HepG2 (cell line): ENCODE results near the gene SPG7. TPM values are rescaled to one million over a fixed set of nuclear protein-coding genes. Genes with fewer than 3 reads are reported as not detected.

Source experiments
- ATAC-seq: fragments of 200-7000 bp; cut with Tn5 transposase; 3 replicates; pipeline ENCODE4 v1.9.1; 2020; ENCODE audit warnings: mild to moderate bottlenecking, moderate library complexity
- BruUV-seq: library from RNA; stranded (reverse); fragments of 400-500 nt; replicated peaks from 2 replicates; lab custom pipeline; 2021; lab: Mats Ljungman, UMichigan
- CTCF ChIA-PET: fragments of 300-600 bp; formaldehyde crosslinking; extraction: SDS; loops from one replicate; lab custom pipeline; 2021; ENCODE audit warnings: low total read pairs, inconsistent platforms, low intra/inter-chr PET ratio; lab: Yijun Ruan, JAX
- POLR2A ChIA-PET: fragments of 350-600 bp; sonication (Branson Sonifier 250); formaldehyde crosslinking; loops from one replicate; lab custom pipeline; 2020; ENCODE audit warnings: antibody characterized with exemption, inconsistent platforms; lab: Yijun Ruan, JAX
- DNase-seq: peaks from one replicate; pipeline ENCODE4 v3.0.0-alpha.2; 2015; ENCODE audit warnings: low spot score
- FAIRE-seq: peaks from 3 replicates; lab custom pipeline; 2011; peaks lifted over from hg19 to GRCh38; lab: Jason Lieb, UNC
- H2AFZ ChIP-seq: one replicate; pipeline ENCODE4 v1.6.1; 2011; ENCODE audit warnings: low read length, inconsistent platforms
- H3K27ac ChIP-seq: fragments of 300-600 bp; 3 replicates; pipeline ENCODE4 v1.8.0; 2011; ENCODE audit warnings: mixed run types, mild to moderate bottlenecking, mixed read lengths, low read length, inconsistent platforms; ENCODE audit not compliant: insufficient read depth; ENCODE audit errors: extremely low read length
- H3K27me3 ChIP-seq, 2 experiments: fragments of 200-600 bp in 1 of 2; 2 replicates in 1 of 2; 3 replicates in 1 of 2; pipeline versions ENCODE4 v1.6.0 to v1.8.0; 2011; ENCODE audit warnings: low read length in 2 of 2, mild to moderate bottlenecking in 2 of 2, moderate library complexity in 2 of 2, inconsistent platforms in 1 of 2; ENCODE audit not compliant: insufficient read depth in 2 of 2, control insufficient read depth in 1 of 2
- H3K36me3 ChIP-seq, 2 experiments: fragments of 200-600 bp in 1 of 2; replicated peaks in 1 of 2; 2 replicates in 1 of 2; 3 replicates in 1 of 2; pipeline versions ENCODE4 v1.5.1 to v1.8.0; 2011; ENCODE audit warnings: low read length in 2 of 2, inconsistent platforms in 1 of 2; ENCODE audit not compliant: insufficient read depth in 2 of 2, control insufficient read depth in 1 of 2
- H3K4me1 ChIP-seq: 2 replicates; pipeline ENCODE4 v1.5.1; 2012; ENCODE audit warnings: low read length, inconsistent platforms; ENCODE audit not compliant: insufficient read depth
- H3K4me2 ChIP-seq: 2 replicates; pipeline ENCODE4 v1.6.0; 2011; ENCODE audit warnings: low read depth, low read length, inconsistent platforms
- H3K4me3 ChIP-seq, 3 experiments: fragments of 200-600 bp in 1 of 3; sonication (generic), shearing (Covaris generic) in 1 of 3; replicated peaks in 1 of 3; 2 replicates each; pipeline ENCODE4 v1.5.1; 2011 to 2016; ENCODE audit warnings: low read length in 3 of 3, inconsistent platforms in 2 of 3, low read depth in 2 of 3, mild to moderate bottlenecking in 2 of 3, control low read depth in 1 of 3, mixed read lengths in 1 of 3; ENCODE audit not compliant: insufficient read depth in 1 of 3
- H3K79me2 ChIP-seq: one replicate; pipeline ENCODE4 v1.6.1; 2011; ENCODE audit warnings: low read length, inconsistent platforms; ENCODE audit not compliant: insufficient read depth
- H3K9ac ChIP-seq: 2 replicates; pipeline ENCODE4 v1.6.0; 2011; ENCODE audit warnings: mild to moderate bottlenecking, low read depth, low read length, inconsistent platforms; ENCODE audit not compliant: insufficient read depth
- H3K9me3 ChIP-seq: 2 replicates; pipeline ENCODE4 v1.5.1; 2012; ENCODE audit warnings: mild to moderate bottlenecking, low read length
- H4K20me1 ChIP-seq: 2 replicates; pipeline ENCODE4 v1.6.0; 2011; ENCODE audit warnings: inconsistent platforms, mild to moderate bottlenecking, low read length, moderate library complexity; ENCODE audit not compliant: insufficient read depth
- FIP1L1 ChIP-seq: fragments of 200-400 bp; formaldehyde crosslinking; IDR thresholded peaks from 2 replicates; pipeline ENCODE4 v1.6.1; 2018; ENCODE audit warnings: low read depth, mild to moderate bottlenecking, low read length, moderate library complexity, borderline replicate concordance; ENCODE audit not compliant: insufficient read depth
- LCORL ChIP-seq, 2 experiments: fragments of 450-650 bp in 1 of 2; sonication (generic) in 1 of 2; formaldehyde crosslinking in 1 of 2; IDR thresholded peaks; 2 replicates each; pipeline versions ENCODE4 v1.5.0 to v1.6.1; 2017 to 2020; ENCODE audit warnings: antibody characterized with exemption in 1 of 2, missing genetic modification reagents in 1 of 2
- MEF2D ChIP-seq: sonication (generic); formaldehyde crosslinking; IDR thresholded peaks from 2 replicates; pipeline ENCODE4 v1.5.1; 2020; ENCODE audit warnings: mild to moderate bottlenecking, missing genetic modification reagents
- SMARCE1 ChIP-seq: fragments of 450-650 bp; IDR thresholded peaks from 2 replicates; pipeline ENCODE4 v1.6.1; 2017; ENCODE audit warnings: borderline replicate concordance
- SP4 ChIP-seq: sonication (generic); formaldehyde crosslinking; IDR thresholded peaks from 2 replicates; pipeline ENCODE4 v1.8.1; 2023; ENCODE audit warnings: mild to moderate bottlenecking, missing genetic modification reagents
- SRY ChIP-seq: sonication (generic); formaldehyde crosslinking; IDR thresholded peaks from 2 replicates; pipeline ENCODE4 v1.8.0; 2022; ENCODE audit warnings: mild to moderate bottlenecking, missing genetic modification reagents
- ZNF33A ChIP-seq: sonication (generic); formaldehyde crosslinking; IDR thresholded peaks from 2 replicates; pipeline ENCODE4 v1.5.1; 2020; ENCODE audit warnings: missing genetic modification reagents, mild to moderate bottlenecking, moderate library complexity, borderline replicate concordance
- WGBS: methylation state at CpG from one replicate; pipeline ENCODE4 v1.1.6; 2017; ENCODE audit warnings: low lambda C conversion rate; 5-methylcytosine and 5-hydroxymethylcytosine counted together
- in situ Hi-C: cut with HindIII; loops from 2 replicates; pipeline ENCODE4 v1.10.0; 2017; ENCODE audit warnings: low pct_unique_long_range_greater_than_20kb; ENCODE audit not compliant: extremely low pct_ligation_motif_present
- intact Hi-C: fragments of 100-400 bp; cut with micrococcal nuclease; formaldehyde crosslinking; loops from one replicate; pipeline ENCODE4 v1.10.0; 2022; ENCODE audit not compliant: unreplicated experiment
- polyA plus RNA-seq, 8 experiments: library from polyadenylated mRNA; depleted of rRNA in 3 of 8; stranded (reverse) in 7 of 8; unstranded in 1 of 8; fragments of >200 nt; fragmentation: Illumina TruSeq in 4 of 8; extraction: Trizol in 4 of 8; gene quantifications; 2 replicates each; pipeline versions ENCODE4 v1.2.1 to v1.2.3, GENCODE V29; 2011 to 2016; ENCODE audit warnings: low read depth in 4 of 8, missing spikeins in 1 of 8, mixed read lengths in 1 of 8; ENCODE audit not compliant: insufficient read depth in 1 of 8
- total RNA-seq, 5 experiments: library from RNA; depleted of rRNA; stranded (reverse); fragments of >200 nt; fragmentation: Illumina TruSeq; extraction: Trizol; gene quantifications; 2 replicates each; pipeline ENCODE4 v1.2.3, GENCODE V29; 2016; ENCODE audit warnings: low read depth in 1 of 5
- TF ChIP-seq, protein P1 (sequence below): sonication (generic); formaldehyde crosslinking; IDR thresholded peaks from 2 replicates; pipeline ENCODE4 v1.5.1; 2020; ENCODE audit warnings: mild to moderate bottlenecking, missing genetic modification reagents, moderate library complexity
- TF ChIP-seq, protein P2 (sequence below): sonication (generic); formaldehyde crosslinking; IDR thresholded peaks from 2 replicates; pipeline ENCODE4 v1.4.0; 2020; ENCODE audit warnings: low read depth, missing genetic modification reagents

SPG7 gene
- total and polyA plus RNA-seq, 2 of the 13 experiments (the other 11 are each of a cell fraction or from before 2014, with no cell fraction given): 66.0 to 136 TPM

DNA sequence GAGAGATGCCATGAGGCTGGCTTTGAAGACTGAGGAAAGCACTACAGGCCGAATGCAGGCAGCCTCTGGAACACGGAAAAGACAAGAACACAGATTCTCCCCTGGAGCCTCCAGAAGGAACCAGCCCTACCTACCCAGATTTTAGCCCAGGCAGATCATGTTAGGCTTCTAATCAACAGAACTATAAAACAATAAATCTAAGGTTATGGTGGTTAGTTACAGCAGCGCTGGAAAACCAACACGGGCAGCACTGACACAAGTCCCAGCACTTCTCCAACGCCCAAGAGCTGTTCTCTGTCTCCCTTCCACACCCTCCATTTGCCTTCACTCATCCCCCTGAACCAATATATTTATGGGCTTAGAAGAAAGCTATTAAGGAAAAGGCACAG, 25.4 kb upstream of the SPG7 start:
- no peaks in the 10 kb centered on the region for H3K27me3 ChIP-seq
- no peak for ATAC-seq
- no peak overlapping the region for H3K27ac ChIP-seq
- TF ChIP-seq SP4 (CRISPR knock-in tag): no peak
- no peak for TF ChIP-seq SMARCE1
- no peak for TF ChIP-seq FIP1L1
- no peak for TF ChIP-seq LCORL (IDR thresholded peaks at IDR 0.05)
- no peak for TF ChIP-seq LCORL (CRISPR knock-in tag; IDR thresholded peaks at IDR 0.05)
- TF ChIP-seq, all 625 proteins: peak for 0
- POLR2A ChIA-PET: interaction anchor here (0.6 kb wide), 1 partner anchor 89 kb away, joined by 3 read pairs; no protein-coding TSS in a partner anchor
- H2AFZ ChIP-seq: no peak overlapping the region
- in situ Hi-C loops: no loop called here
- H3K36me3 ChIP-seq: peaks cover 6 to 32% of the 10 kb centered on the region in 2 experiments; a peak in 4 of 5 replicates
- CTCF ChIA-PET: no interaction called here
- H4K20me1 ChIP-seq: peaks cover 92% of the 10 kb centered on the region
- H3K9ac ChIP-seq: no peak overlapping the region
- H3K4me3 ChIP-seq: no peak overlapping the region
- BruUV-seq: no TSS peak
- no peaks in the 10 kb centered on the region for H3K9me3 ChIP-seq
- FAIRE-seq (no peak), DNase-seq (no peak)
- no peak overlapping the region for H3K4me2 ChIP-seq
- H3K4me1 ChIP-seq: peaks cover 97% of the 10 kb centered on the region
- H3K79me2 ChIP-seq: peaks cover 93% of the 10 kb centered on the region
- 89% methylated on average over 5 of the region's 5 CpGs for WGBS
- intact Hi-C loops: no loop called here

DNA sequence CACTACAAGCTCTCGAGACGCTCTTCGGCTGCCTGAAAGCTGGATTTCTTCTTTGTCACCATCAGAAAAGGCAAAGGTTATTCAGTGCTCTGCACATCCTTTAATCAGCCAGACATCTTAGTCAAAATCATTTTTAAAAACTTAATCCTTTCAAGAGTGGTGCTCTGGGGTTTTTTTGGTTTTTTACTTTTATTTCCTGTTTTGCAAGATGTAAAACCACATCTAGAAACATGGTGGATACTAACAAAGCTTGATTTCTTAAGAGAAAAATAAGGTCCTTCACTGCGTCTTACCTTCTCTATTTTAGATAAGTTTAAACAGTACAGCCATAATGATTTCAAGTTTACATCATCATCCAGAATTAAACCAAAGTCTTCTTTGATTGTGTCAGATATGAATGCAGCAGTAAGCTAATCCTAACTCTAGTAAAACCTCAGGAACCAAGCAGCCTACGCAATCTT, 24.1 kb upstream of the SPG7 start:
- DNase-seq (no peak), FAIRE-seq (no peak), ATAC-seq (no peak)
- Histone ChIP-seq H3K4me1 (peaks cover 94% of the 10 kb centered on the region), H3K9ac (no peak overlapping the region), H2AFZ (no peak overlapping the region), H3K4me2 (no peak overlapping the region), H3K79me2 (peaks cover 93% of the 10 kb centered on the region), H3K27ac (no peak overlapping the region), H3K36me3 (peaks cover 6 to 32% of the 10 kb centered on the region in 2 experiments; a peak in 4 of 5 replicates), H3K4me3 (no peak overlapping the region), H4K20me1 (peaks cover 92% of the 10 kb centered on the region), H3K9me3 (no peaks in the 10 kb centered on the region), H3K27me3 (no peaks in the 10 kb centered on the region; a peak in 1 of 5 replicates)
- TF ChIP-seq, protein P1, sequence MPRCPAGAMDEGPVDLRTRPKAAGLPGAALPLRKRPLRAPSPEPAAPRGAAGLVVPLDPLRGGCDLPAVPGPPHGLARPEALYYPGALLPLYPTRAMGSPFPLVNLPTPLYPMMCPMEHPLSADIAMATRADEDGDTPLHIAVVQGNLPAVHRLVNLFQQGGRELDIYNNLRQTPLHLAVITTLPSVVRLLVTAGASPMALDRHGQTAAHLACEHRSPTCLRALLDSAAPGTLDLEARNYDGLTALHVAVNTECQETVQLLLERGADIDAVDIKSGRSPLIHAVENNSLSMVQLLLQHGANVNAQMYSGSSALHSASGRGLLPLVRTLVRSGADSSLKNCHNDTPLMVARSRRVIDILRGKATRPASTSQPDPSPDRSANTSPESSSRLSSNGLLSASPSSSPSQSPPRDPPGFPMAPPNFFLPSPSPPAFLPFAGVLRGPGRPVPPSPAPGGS (CRISPR knock-in tag): no peak
- TF ChIP-seq, protein P2, sequence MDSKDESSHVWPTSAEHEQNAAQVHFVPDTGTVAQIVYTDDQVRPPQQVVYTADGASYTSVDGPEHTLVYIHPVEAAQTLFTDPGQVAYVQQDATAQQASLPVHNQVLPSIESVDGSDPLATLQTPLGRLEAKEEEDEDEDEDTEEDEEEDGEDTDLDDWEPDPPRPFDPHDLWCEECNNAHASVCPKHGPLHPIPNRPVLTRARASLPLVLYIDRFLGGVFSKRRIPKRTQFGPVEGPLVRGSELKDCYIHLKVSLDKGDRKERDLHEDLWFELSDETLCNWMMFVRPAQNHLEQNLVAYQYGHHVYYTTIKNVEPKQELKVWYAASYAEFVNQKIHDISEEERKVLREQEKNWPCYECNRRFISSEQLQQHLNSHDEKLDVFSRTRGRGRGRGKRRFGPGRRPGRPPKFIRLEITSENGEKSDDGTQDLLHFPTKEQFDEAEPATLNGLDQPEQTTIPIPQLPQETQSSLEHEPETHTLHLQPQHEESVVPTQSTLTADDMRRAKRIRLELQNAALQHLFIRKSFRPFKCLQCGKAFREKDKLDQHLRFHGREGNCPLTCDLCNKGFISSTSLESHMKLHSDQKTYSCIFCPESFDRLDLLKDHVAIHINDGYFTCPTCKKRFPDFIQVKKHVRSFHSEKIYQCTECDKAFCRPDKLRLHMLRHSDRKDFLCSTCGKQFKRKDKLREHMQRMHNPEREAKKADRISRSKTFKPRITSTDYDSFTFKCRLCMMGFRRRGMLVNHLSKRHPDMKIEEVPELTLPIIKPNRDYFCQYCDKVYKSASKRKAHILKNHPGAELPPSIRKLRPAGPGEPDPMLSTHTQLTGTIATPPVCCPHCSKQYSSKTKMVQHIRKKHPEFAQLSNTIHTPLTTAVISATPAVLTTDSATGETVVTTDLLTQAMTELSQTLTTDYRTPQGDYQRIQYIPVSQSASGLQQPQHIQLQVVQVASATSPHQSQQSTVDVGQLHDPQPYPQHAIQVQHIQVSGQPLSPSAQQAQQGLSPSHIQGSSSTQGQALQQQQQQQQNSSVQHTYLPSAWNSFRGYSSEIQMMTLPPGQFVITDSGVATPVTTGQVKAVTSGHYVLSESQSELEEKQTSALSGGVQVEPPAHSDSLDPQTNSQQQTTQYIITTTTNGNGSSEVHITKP (CRISPR knock-in tag): no peak
- TF ChIP-seq SRY (CRISPR knock-in tag): no peak
- no peak for TF ChIP-seq MEF2D (CRISPR knock-in tag)
- no peak for TF ChIP-seq ZNF33A
- CTCF ChIA-PET: no interaction called here
- POLR2A ChIA-PET: interaction anchor here (0.7 kb wide), 1 partner anchor 46 kb away, joined by 3 read pairs; no protein-coding TSS in a partner anchor
- in situ Hi-C loops: no loop called here
- 95% methylated on average over 5 of the region's 5 CpGs for WGBS
- intact Hi-C loops: no loop called here
- BruUV-seq: no TSS peak
